HCT116 (cell line): ENCODE results near the gene ANXA2.

Experiments
- CEBPB ChIP-seq: IDR thresholded peaks from 2 replicates; pipeline ENCODE4 v1.6.1; 2012; ENCODE audit warnings: low read depth
- ELF1 ChIP-seq: IDR thresholded peaks from 2 replicates; pipeline ENCODE4 v1.6.1; 2012; ENCODE audit warnings: low read depth, borderline replicate concordance
- EZH2 ChIP-seq: fragments of 200-600 bp; sonication (generic); IDR thresholded peaks from 2 replicates; pipeline ENCODE4 v1.6.1; 2017; ENCODE audit warnings: antibody characterized with exemption, mixed run types
- EZH2phosphoT487 ChIP-seq: fragments of 200-600 bp; IDR thresholded peaks from 2 replicates; pipeline ENCODE4 v1.6.1; 2018; ENCODE audit warnings: antibody characterized with exemption, borderline replicate concordance
- JUND ChIP-seq: IDR thresholded peaks from 2 replicates; pipeline ENCODE4 v1.6.1; 2012
- POLR2A ChIP-seq: IDR thresholded peaks from 2 replicates; pipeline ENCODE4 v1.7.0; 2011; ENCODE audit warnings: borderline replicate concordance; ENCODE audit not compliant: insufficient read depth, insufficient read length; ENCODE audit errors: extremely low read depth
- POLR2AphosphoS5 ChIP-seq: IDR thresholded peaks from 2 replicates; pipeline ENCODE4 v1.6.1; 2011; ENCODE audit warnings: mild to moderate bottlenecking, low read depth, low read length, moderate library complexity
- RAD21 ChIP-seq: IDR thresholded peaks from 2 replicates; pipeline ENCODE4 v1.6.1; 2012; ENCODE audit warnings: low read depth, mild to moderate bottlenecking
- SIN3A ChIP-seq: IDR thresholded peaks from 2 replicates; pipeline ENCODE4 v1.6.1; 2012; ENCODE audit warnings: low read depth
- SP1 ChIP-seq: IDR thresholded peaks from 2 replicates; pipeline ENCODE4 v1.6.1; 2012; ENCODE audit warnings: low read depth
- YY1 ChIP-seq: IDR thresholded peaks from 2 replicates; pipeline ENCODE4 v1.6.1; 2011; ENCODE audit warnings: low read length, low read depth, moderate library complexity, mild to moderate bottlenecking; ENCODE audit not compliant: insufficient replicate concordance; ENCODE audit errors: extremely low read depth
- ZFX ChIP-seq: fragments of 450-650 bp; IDR thresholded peaks from 2 replicates; pipeline ENCODE4 v1.6.1; 2017
- ZNF274 ChIP-seq: fragments of 200-500 bp; sonication (Bioruptor generic); IDR thresholded peaks from 2 replicates; pipeline ENCODE4 v1.6.1; 2014; ENCODE audit warnings: mild to moderate bottlenecking, low read depth, low read length, inconsistent platforms
- TF ChIP-seq, protein P1 (sequence below), 3 experiments: fragments of 200-600 bp in 1 of 3; sonication (generic) in 1 of 3; IDR thresholded peaks in 2 of 3; conservative IDR thresholded peaks in 1 of 3; 2 replicates each; pipeline ENCODE4 v1.5.1; 2012 to 2017; ENCODE audit warnings: low read depth in 2 of 3, low read length in 2 of 3, antibody characterized with exemption in 1 of 3, borderline replicate concordance in 1 of 3, control low read depth in 1 of 3, mild to moderate bottlenecking in 1 of 3, mixed read lengths in 1 of 3, mixed run types in 1 of 3, moderate library complexity in 1 of 3; ENCODE audit not compliant: insufficient read depth in 1 of 3

GRCh38 chr15:60338810-60339209, 59.0 kb downstream of the ANXA2 start:
- TF ChIP-seq, protein P1, sequence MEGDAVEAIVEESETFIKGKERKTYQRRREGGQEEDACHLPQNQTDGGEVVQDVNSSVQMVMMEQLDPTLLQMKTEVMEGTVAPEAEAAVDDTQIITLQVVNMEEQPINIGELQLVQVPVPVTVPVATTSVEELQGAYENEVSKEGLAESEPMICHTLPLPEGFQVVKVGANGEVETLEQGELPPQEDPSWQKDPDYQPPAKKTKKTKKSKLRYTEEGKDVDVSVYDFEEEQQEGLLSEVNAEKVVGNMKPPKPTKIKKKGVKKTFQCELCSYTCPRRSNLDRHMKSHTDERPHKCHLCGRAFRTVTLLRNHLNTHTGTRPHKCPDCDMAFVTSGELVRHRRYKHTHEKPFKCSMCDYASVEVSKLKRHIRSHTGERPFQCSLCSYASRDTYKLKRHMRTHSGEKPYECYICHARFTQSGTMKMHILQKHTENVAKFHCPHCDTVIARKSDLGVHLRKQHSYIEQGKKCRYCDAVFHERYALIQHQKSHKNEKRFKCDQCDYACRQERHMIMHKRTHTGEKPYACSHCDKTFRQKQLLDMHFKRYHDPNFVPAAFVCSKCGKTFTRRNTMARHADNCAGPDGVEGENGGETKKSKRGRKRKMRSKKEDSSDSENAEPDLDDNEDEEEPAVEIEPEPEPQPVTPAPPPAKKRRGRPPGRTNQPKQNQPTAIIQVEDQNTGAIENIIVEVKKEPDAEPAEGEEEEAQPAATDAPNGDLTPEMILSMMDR (IDR thresholded peaks at IDR 0.05 in 2 of 3, conservative IDR thresholded peaks at IDR 0.05 in 1 of 3; ENCODE audit: borderline replicate concordance in 1 of 3, insufficient read depth in 1 of 3, low read depth in 2 of 3, low read length in 2 of 3), result no peak
- TF ChIP-seq YY1, result no peak
- TF ChIP-seq SIN3A, result no peak
- TF ChIP-seq POLR2A, result no peak
- no peak for TF ChIP-seq EZH2
- no peak for TF ChIP-seq ZFX
- TF ChIP-seq ELF1, result no peak
- TF ChIP-seq SP1, result no peak
- TF ChIP-seq POLR2AphosphoS5, result no peak
- no peak for TF ChIP-seq JUND
- TF ChIP-seq ZNF274, result no peak
- TF ChIP-seq EZH2phosphoT487, result no peak
- no peak for TF ChIP-seq CEBPB
- no peak for TF ChIP-seq RAD21
